Suprapubic skin (tissue), 2 donors: ENCODE data around the gene FAM217A.

Experiments
- EP300 ChIP-seq: sonication (generic); formaldehyde crosslinking; IDR thresholded peaks from one replicate; pipeline ENCODE4 v1.6.1; 2017; ENCODE audit warnings: antibody characterized with exemption
- POLR2A ChIP-seq, 2 donors: fragments of 450-650 bp; IDR thresholded peaks; one replicate each; pipeline ENCODE4 v1.6.1; 2017; ENCODE audit warnings: antibody characterized with exemption in 2 of 2, mild to moderate bottlenecking in 2 of 2, moderate library complexity in 2 of 2

DNA sequence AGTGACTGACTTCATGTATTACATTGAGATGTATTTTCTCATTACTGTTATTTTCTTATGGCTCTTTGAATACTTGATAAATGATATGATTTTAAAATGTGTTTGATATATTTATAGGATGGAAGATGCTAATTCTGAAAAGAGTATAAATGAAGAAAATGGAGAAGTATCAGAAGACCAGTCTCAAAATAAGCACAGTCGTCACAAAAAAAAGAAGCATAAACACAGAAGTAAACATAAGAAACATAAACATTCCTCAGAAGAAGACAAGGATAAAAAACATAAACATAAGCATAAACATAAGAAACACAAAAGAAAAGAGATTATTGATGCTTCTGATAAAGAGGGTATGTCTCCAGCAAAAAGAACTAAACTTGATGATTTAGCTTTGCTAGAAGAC, 47.5 kb downstream of the FAM217A start:
- TF ChIP-seq POLR2A (IDR thresholded peaks at IDR 0.05) (no peak), EP300 (no peak)
